Mammary epithelial cell (primary cell): ENCODE data around the gene MED27.

Source experiments
- EZH2 ChIP-seq: IDR thresholded peaks from 2 replicates; pipeline ENCODE4 v1.6.1; 2012; ENCODE audit warnings: low read length, inconsistent platforms, borderline replicate concordance
- TF ChIP-seq, protein P1 (sequence below), 2 donors: IDR thresholded peaks in 1 of 2; conservative IDR thresholded peaks in 1 of 2; 2 replicates each; pipeline ENCODE4 v1.5.1; 2011 to 2012; ENCODE audit warnings: inconsistent platforms in 2 of 2, low read length in 2 of 2, mild to moderate bottlenecking in 2 of 2, control low read depth in 1 of 2, low read depth in 1 of 2; ENCODE audit not compliant: insufficient read depth in 1 of 2; ENCODE audit errors: extremely low read depth in 1 of 2

DNA sequence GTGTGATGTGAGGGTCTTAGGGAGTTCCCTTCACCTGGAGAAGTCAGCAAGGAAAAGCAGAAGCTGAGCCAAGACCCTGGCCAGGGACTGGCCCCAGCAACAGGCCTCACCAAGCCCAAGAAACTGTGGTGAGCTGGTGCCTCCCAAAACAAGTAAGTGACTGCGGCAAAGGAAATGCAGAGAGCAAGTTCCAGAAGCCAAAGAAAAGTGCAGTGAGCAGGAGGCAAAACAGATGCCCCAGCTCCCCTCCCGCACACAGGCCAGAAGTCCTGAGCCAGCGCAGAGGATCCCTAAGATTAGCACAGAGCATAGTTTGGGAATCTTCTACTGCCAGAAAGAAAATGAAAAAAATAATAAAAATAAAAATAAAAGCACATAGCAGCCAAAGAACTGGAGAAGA lies 13.2 kb downstream of the MED27 start:
- no peak for TF ChIP-seq EZH2
- TF ChIP-seq, protein P1, sequence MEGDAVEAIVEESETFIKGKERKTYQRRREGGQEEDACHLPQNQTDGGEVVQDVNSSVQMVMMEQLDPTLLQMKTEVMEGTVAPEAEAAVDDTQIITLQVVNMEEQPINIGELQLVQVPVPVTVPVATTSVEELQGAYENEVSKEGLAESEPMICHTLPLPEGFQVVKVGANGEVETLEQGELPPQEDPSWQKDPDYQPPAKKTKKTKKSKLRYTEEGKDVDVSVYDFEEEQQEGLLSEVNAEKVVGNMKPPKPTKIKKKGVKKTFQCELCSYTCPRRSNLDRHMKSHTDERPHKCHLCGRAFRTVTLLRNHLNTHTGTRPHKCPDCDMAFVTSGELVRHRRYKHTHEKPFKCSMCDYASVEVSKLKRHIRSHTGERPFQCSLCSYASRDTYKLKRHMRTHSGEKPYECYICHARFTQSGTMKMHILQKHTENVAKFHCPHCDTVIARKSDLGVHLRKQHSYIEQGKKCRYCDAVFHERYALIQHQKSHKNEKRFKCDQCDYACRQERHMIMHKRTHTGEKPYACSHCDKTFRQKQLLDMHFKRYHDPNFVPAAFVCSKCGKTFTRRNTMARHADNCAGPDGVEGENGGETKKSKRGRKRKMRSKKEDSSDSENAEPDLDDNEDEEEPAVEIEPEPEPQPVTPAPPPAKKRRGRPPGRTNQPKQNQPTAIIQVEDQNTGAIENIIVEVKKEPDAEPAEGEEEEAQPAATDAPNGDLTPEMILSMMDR (conservative IDR thresholded peaks at IDR 0.05 in 1 of 2, IDR thresholded peaks at IDR 0.05 in 1 of 2; ENCODE audit: extremely low read depth in 1 of 2, insufficient read depth in 1 of 2, low read depth in 1 of 2, low read length in 2 of 2): no peak
